H9 (cell line): ENCODE measurements around the gene STK38. TPM values are rescaled to one million over a fixed set of nuclear protein-coding genes. Genes with fewer than 3 reads are reported as not detected.

Experiments used
- DNase-seq: peaks from one replicate; pipeline ENCODE4 v3.0.0-alpha.2; 2017
- H2AFZ ChIP-seq: one replicate; pipeline ENCODE4 v1.6.1; 2013; ENCODE audit warnings: mild to moderate bottlenecking, low read length, control low read depth, moderate library complexity
- H2AK5ac ChIP-seq: 2 replicates; pipeline ENCODE4 v1.6.1; 2013; ENCODE audit warnings: low read length, control low read depth, mixed read lengths; ENCODE audit not compliant: insufficient read length
- H2BK120ac ChIP-seq: one replicate; pipeline ENCODE4 v1.6.1; 2013; ENCODE audit warnings: low read depth, mild to moderate bottlenecking, low read length, control low read depth, inconsistent platforms; ENCODE audit not compliant: poor library complexity, severe bottlenecking
- H2BK12ac ChIP-seq: 2 replicates; pipeline ENCODE4 v1.6.1; 2013; ENCODE audit warnings: low read length, control low read depth, mixed read lengths, low read depth; ENCODE audit not compliant: insufficient read length
- H2BK15ac ChIP-seq: 2 replicates; pipeline ENCODE4 v1.6.1; 2013; ENCODE audit warnings: low read depth, low read length, control low read depth
- H2BK20ac ChIP-seq: one replicate; pipeline ENCODE4 v1.6.1; 2013; ENCODE audit warnings: low read depth, mild to moderate bottlenecking, low read length, control low read depth, inconsistent platforms; ENCODE audit not compliant: poor library complexity, severe bottlenecking
- H2BK5ac ChIP-seq: 2 replicates; pipeline ENCODE4 v1.6.1; 2013; ENCODE audit warnings: low read length, control low read depth, mixed read lengths; ENCODE audit not compliant: insufficient read length
- H3K14ac ChIP-seq: 2 replicates; pipeline ENCODE4 v1.6.1; 2013; ENCODE audit warnings: low read length, control low read depth; ENCODE audit not compliant: insufficient read depth
- H3K18ac ChIP-seq: 2 replicates; pipeline ENCODE4 v1.6.1; 2013; ENCODE audit warnings: low read depth, mild to moderate bottlenecking, mixed read lengths, low read length, control low read depth; ENCODE audit not compliant: insufficient read length
- H3K23ac ChIP-seq: 2 replicates; pipeline ENCODE4 v1.6.1; 2013; ENCODE audit warnings: low read length, control low read depth, mixed read lengths, low read depth; ENCODE audit not compliant: insufficient read length
- H3K23me2 ChIP-seq: 2 replicates; pipeline ENCODE4 v1.6.1; 2013; ENCODE audit warnings: low read depth, mild to moderate bottlenecking, mixed read lengths, low read length, control low read depth; ENCODE audit not compliant: insufficient read length, poor library complexity, severe bottlenecking
- H3K27ac ChIP-seq: 2 replicates; pipeline ENCODE4 v1.5.1; 2013; ENCODE audit warnings: low read length, control low read depth, mixed read lengths, low read depth; ENCODE audit not compliant: insufficient read length
- H3K27me3 ChIP-seq: 2 replicates; pipeline ENCODE4 v1.6.1; 2013; ENCODE audit warnings: low read length, control low read depth, inconsistent platforms; ENCODE audit not compliant: insufficient read depth
- H3K4ac ChIP-seq: 2 replicates; pipeline ENCODE4 v1.6.1; 2013; ENCODE audit warnings: low read depth, mild to moderate bottlenecking, control low read depth, inconsistent platforms, low read length, moderate library complexity
- H3K4me1 ChIP-seq: 2 replicates; pipeline ENCODE4 v1.6.1; 2013; ENCODE audit warnings: low read length, control low read depth, inconsistent platforms; ENCODE audit not compliant: insufficient read depth
- H3K4me2 ChIP-seq: 2 replicates; pipeline ENCODE4 v1.6.1; 2013; ENCODE audit warnings: low read length, control low read depth, mixed read lengths; ENCODE audit not compliant: insufficient read length, insufficient read depth
- H3K56ac ChIP-seq: 2 replicates; pipeline ENCODE4 v1.6.1; 2013; ENCODE audit warnings: low read depth, mild to moderate bottlenecking, mixed read lengths, low read length, control low read depth; ENCODE audit not compliant: insufficient read length
- H3K79me1 ChIP-seq: 2 replicates; pipeline ENCODE4 v1.6.1; 2013; ENCODE audit warnings: low read depth, mild to moderate bottlenecking, moderate library complexity, low read length, control low read depth, inconsistent platforms; ENCODE audit not compliant: insufficient read depth, poor library complexity, severe bottlenecking
- H3K79me2 ChIP-seq: 2 replicates; pipeline ENCODE4 v1.6.1; 2013; ENCODE audit warnings: low read length, control low read depth, inconsistent platforms; ENCODE audit not compliant: insufficient read depth
- H3K9ac ChIP-seq: 2 replicates; pipeline ENCODE4 v1.6.1; 2013; ENCODE audit warnings: low read length, control low read depth, mixed read lengths; ENCODE audit not compliant: insufficient read length; ENCODE audit errors: extremely low read depth
- H3K9me3 ChIP-seq: one replicate; pipeline ENCODE4 v1.6.1; 2013; ENCODE audit warnings: low read depth, low read length, inconsistent platforms; ENCODE audit not compliant: control insufficient read depth
- H3T11ph ChIP-seq: one replicate; pipeline ENCODE4 v1.6.1; 2013; ENCODE audit warnings: mild to moderate bottlenecking, low read length, control low read depth, inconsistent platforms
- H4K20me1 ChIP-seq: one replicate; pipeline ENCODE4 v1.6.1; 2013; ENCODE audit not compliant: control insufficient read depth, insufficient read length, insufficient read depth
- H4K5ac ChIP-seq: 2 replicates; pipeline ENCODE4 v1.6.1; 2013; ENCODE audit warnings: low read depth, mild to moderate bottlenecking, mixed read lengths, low read length, control low read depth; ENCODE audit not compliant: insufficient read length
- H4K8ac ChIP-seq: replicated peaks from 2 replicates; pipeline ENCODE4 v1.6.1; 2013; ENCODE audit warnings: low read length, control low read depth, mixed read lengths, low read depth; ENCODE audit not compliant: insufficient read length
- H4K91ac ChIP-seq: 2 replicates; pipeline ENCODE4 v1.6.1; 2013; ENCODE audit warnings: low read depth, mild to moderate bottlenecking, moderate library complexity, mixed read lengths, low read length, control low read depth; ENCODE audit not compliant: insufficient read length
- H3K27ac Mint-ChIP-seq, 3 experiments: 2 replicates in 2 of 3; 3 replicates in 1 of 3; pipeline ENCODE4 v1.8.0; 2020 to 2021; ENCODE audit warnings: mixed read lengths in 3 of 3, mild to moderate bottlenecking in 1 of 3, moderate library complexity in 1 of 3
- H3K27me3 Mint-ChIP-seq: 2 replicates; pipeline ENCODE4 v1.8.0; 2021; ENCODE audit warnings: low read depth, mild to moderate bottlenecking, moderate library complexity, mixed read lengths
- H3K36me3 Mint-ChIP-seq, 3 experiments: 2 replicates in 2 of 3; 3 replicates in 1 of 3; pipeline ENCODE4 v1.8.0; 2020 to 2021; ENCODE audit warnings: low read depth in 3 of 3, mixed read lengths in 3 of 3; ENCODE audit not compliant: insufficient read depth in 1 of 3
- H3K4me1 Mint-ChIP-seq, 2 experiments: 2 replicates each; pipeline ENCODE4 v1.8.0; 2020; ENCODE audit warnings: mixed read lengths in 2 of 2
- H3K4me3 Mint-ChIP-seq, 2 experiments: 2 replicates in 1 of 2; 3 replicates in 1 of 2; pipeline ENCODE4 v1.8.0; 2020 to 2021; ENCODE audit warnings: mild to moderate bottlenecking in 2 of 2, mixed read lengths in 2 of 2, moderate library complexity in 1 of 2
- H3K9me3 Mint-ChIP-seq, 2 experiments: 2 replicates in 1 of 2; 3 replicates in 1 of 2; pipeline ENCODE4 v1.8.0; 2020; ENCODE audit warnings: mild to moderate bottlenecking in 2 of 2, mixed read lengths in 2 of 2, moderate library complexity in 1 of 2
- WGBS: extraction: QIAGEN DNeasy Blood & Tissue Kit; methylation state at CpG from one replicate; pipeline ENCODE4 v1.1.7; 2013; ENCODE audit warnings: missing lambda C conversion rate, low lambda C conversion rate, mixed read lengths; ENCODE audit not compliant: insufficient read length; ENCODE audit errors: extremely low coverage; 5-methylcytosine and 5-hydroxymethylcytosine counted together
- total RNA-seq: library from RNA; stranded (reverse); gene quantifications from 2 replicates; pipeline ENCODE4 v1.2.1, GENCODE V29; 2021
- TF ChIP-seq, protein P1 (sequence below): fragments of 200-600 bp; sonication (generic); conservative IDR thresholded peaks from 3 replicates; pipeline ENCODE4 v1.8.0; 2021; ENCODE audit warnings: antibody characterized with exemption, mild to moderate bottlenecking

STK38 gene
- total RNA-seq, 1 experiment from 2014 or later, result 17.5 TPM

DNA sequence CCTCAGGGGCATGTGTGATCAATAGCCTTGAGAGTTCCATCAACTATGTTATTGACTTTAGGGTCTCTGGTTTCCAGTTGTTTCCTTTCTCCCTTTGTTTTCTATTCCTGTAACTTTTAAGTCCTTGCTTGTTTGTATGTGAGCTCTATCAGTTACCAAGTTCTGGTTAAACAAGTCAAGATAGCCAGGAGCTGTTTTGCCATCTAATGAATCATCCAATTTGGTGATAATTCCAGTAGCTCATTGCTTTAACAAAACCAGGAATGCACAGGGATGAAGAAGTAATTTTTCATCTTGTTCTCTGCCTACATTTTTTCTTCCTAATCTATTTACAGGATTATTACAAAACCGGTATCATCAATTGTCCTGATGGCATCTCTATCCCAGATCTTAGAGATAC lies 68.0 kb downstream of the STK38 start:
- no peak overlapping the region; a peak in 1 of 7 replicates for H3K27ac Mint-ChIP-seq
- no peak overlapping the region for H2BK5ac ChIP-seq
- no peak overlapping the region for H3K4me2 ChIP-seq
- no peak overlapping the region for H3K4me3 Mint-ChIP-seq
- H2AK5ac ChIP-seq, result no peak overlapping the region
- no peak overlapping the region for H3K9ac ChIP-seq
- H3K27ac ChIP-seq, result no peak overlapping the region
- no peaks in the 10 kb centered on the region for H4K20me1 ChIP-seq
- H3K9me3 Mint-ChIP-seq, result no peaks in the 10 kb centered on the region
- no peaks in the 10 kb centered on the region for H3K23me2 ChIP-seq
- H3K4me1 Mint-ChIP-seq, result no peaks in the 10 kb centered on the region
- no peak overlapping the region for H2BK20ac ChIP-seq
- no peaks in the 10 kb centered on the region for H3K4me1 ChIP-seq
- H3K79me1 ChIP-seq, result no peaks in the 10 kb centered on the region
- H2BK15ac ChIP-seq, result no peak overlapping the region
- no peak overlapping the region for H4K91ac ChIP-seq
- H3K9me3 ChIP-seq, result no peaks in the 10 kb centered on the region
- H4K8ac ChIP-seq, result no peak overlapping the region
- no CpG with 5 or more reads among the region's 1 CpG for WGBS
- no peak for DNase-seq
- peaks cover 3 to 36% (median 21%) of the 10 kb centered on the region in 3 experiments; a peak in 5 of 7 replicates for H3K36me3 Mint-ChIP-seq
- no peak overlapping the region for H3K56ac ChIP-seq
- H2AFZ ChIP-seq, result no peak overlapping the region
- no peak overlapping the region for H2BK12ac ChIP-seq
- no peak overlapping the region for H3T11ph ChIP-seq
- no peaks in the 10 kb centered on the region for H3K27me3 ChIP-seq
- H3K27me3 Mint-ChIP-seq, result no peaks in the 10 kb centered on the region
- no peak overlapping the region for H4K5ac ChIP-seq
- TF ChIP-seq, protein P1, sequence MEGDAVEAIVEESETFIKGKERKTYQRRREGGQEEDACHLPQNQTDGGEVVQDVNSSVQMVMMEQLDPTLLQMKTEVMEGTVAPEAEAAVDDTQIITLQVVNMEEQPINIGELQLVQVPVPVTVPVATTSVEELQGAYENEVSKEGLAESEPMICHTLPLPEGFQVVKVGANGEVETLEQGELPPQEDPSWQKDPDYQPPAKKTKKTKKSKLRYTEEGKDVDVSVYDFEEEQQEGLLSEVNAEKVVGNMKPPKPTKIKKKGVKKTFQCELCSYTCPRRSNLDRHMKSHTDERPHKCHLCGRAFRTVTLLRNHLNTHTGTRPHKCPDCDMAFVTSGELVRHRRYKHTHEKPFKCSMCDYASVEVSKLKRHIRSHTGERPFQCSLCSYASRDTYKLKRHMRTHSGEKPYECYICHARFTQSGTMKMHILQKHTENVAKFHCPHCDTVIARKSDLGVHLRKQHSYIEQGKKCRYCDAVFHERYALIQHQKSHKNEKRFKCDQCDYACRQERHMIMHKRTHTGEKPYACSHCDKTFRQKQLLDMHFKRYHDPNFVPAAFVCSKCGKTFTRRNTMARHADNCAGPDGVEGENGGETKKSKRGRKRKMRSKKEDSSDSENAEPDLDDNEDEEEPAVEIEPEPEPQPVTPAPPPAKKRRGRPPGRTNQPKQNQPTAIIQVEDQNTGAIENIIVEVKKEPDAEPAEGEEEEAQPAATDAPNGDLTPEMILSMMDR, result no peak
- no peak overlapping the region for H2BK120ac ChIP-seq
- no peak overlapping the region for H3K14ac ChIP-seq
- no peak overlapping the region for H3K18ac ChIP-seq
- no peaks in the 10 kb centered on the region for H3K79me2 ChIP-seq
- H3K4ac ChIP-seq, result no peak overlapping the region
- H3K23ac ChIP-seq, result no peak overlapping the region
